ENCODE results near the gene TUBA3D. TPM values are rescaled to one million over a fixed set of nuclear protein-coding genes. Genes with fewer than 3 reads are reported as not detected.
"Not testable (repeated sequence)": the region's sequence is repeated elsewhere in the genome, so short reads cannot be mapped to it uniquely, and the experiment has no call there.

The TUBA3D gene
- total RNA-seq, 2 experiments from 2014 or later, result not detected

- Histone ChIP-seq H3K4me3 (ENCODE audit: low read length) (no peak overlapping the region), H3K4me1 (ENCODE audit: insufficient read depth, low read length) (no peaks in the 10 kb centered on the region), H3K27me3 (ENCODE audit: control insufficient read depth in 1 of 2, insufficient read depth in 2 of 2, low read length in 2 of 2) (no peaks in the 10 kb centered on the region), H3K36me3 (ENCODE audit: insufficient read depth, low read length) (peaks cover 27% of the 10 kb centered on the region), H3K27ac (ENCODE audit: low read depth in 1 of 2, low read length in 2 of 2) (no peak overlapping the region), H3K9me3 (ENCODE audit: control insufficient read depth in 1 of 2, insufficient read depth in 1 of 2, low read length in 2 of 2) (no peaks in the 10 kb centered on the region)
- POLR2A ChIA-PET, result no interaction called here
- DNase-seq (no peak), ATAC-seq (ENCODE audit: poor library complexity) (no peak)
- Mint-ChIP-seq H3K27me3 (no peaks in the 10 kb centered on the region), H3K27ac (no peak overlapping the region), H3K36me3 (ENCODE audit: low read depth) (peaks cover 62% of the 10 kb centered on the region), H3K9me3 (no peaks in the 10 kb centered on the region), H3K4me3 (no peak overlapping the region), H3K4me1 (ENCODE audit: low read depth) (no peaks in the 10 kb centered on the region)
- no peak for TF ChIP-seq CTCF (IDR thresholded peaks at IDR 0.05)
- CTCF ChIA-PET, result no interaction called here
- intact Hi-C loops (cut with DNase I, micrococcal nuclease), result no loop called here
Measured at GRCh38 chr2:131516011-131516410, 40.1 kb downstream of the TUBA3D start.

- H3K27me3 ChIP-seq (ENCODE audit: control insufficient read depth in 1 of 2, insufficient read depth in 2 of 2, low read length in 2 of 2); H3K4me3 Mint-ChIP-seq; H3K9me3 ChIP-seq (ENCODE audit: control insufficient read depth in 1 of 2, insufficient read depth in 1 of 2, low read length in 2 of 2); H3K9me3 Mint-ChIP-seq; H3K27me3 Mint-ChIP-seq; H3K4me1 Mint-ChIP-seq (ENCODE audit: low read depth); H3K4me1 ChIP-seq (ENCODE audit: insufficient read depth, low read length); ATAC-seq (ENCODE audit: poor library complexity); H3K4me3 ChIP-seq (ENCODE audit: low read length); H3K27ac ChIP-seq (ENCODE audit: low read depth in 1 of 2, low read length in 2 of 2); H3K27ac Mint-ChIP-seq; CTCF ChIA-PET; intact Hi-C loops (cut with DNase I, micrococcal nuclease); DNase-seq; POLR2A ChIA-PET: not testable (repeated sequence)
- peaks cover 56% of the 10 kb centered on the region for H3K36me3 Mint-ChIP-seq (ENCODE audit: low read depth)
- H3K36me3 ChIP-seq (ENCODE audit: insufficient read depth, low read length), result peaks cover 27% of the 10 kb centered on the region
Measured at GRCh38 chr2:131516621-131517020, 40.7 kb downstream of the TUBA3D start.

- peaks cover 24% of the 10 kb centered on the region for H3K36me3 ChIP-seq (ENCODE audit: insufficient read depth, low read length)
- POLR2A ChIA-PET, result no interaction called here
- no peaks in the 10 kb centered on the region for H3K9me3 Mint-ChIP-seq
Measured at GRCh38 chr2:131517106-131517831, 41.4 kb downstream of the TUBA3D start.

GRCh38 chr2:131517856-131518255, 41.9 kb downstream of the TUBA3D start:
- H3K27me3 ChIP-seq (ENCODE audit: control insufficient read depth in 1 of 2, insufficient read depth in 2 of 2, low read length in 2 of 2); H3K9me3 Mint-ChIP-seq; H3K27me3 Mint-ChIP-seq; POLR2A ChIA-PET; H3K4me3 ChIP-seq (ENCODE audit: low read length); DNase-seq; intact Hi-C loops (cut with DNase I, micrococcal nuclease); CTCF ChIA-PET; H3K4me1 Mint-ChIP-seq (ENCODE audit: low read depth); H3K27ac Mint-ChIP-seq; H3K4me1 ChIP-seq (ENCODE audit: insufficient read depth, low read length); ATAC-seq (ENCODE audit: poor library complexity); H3K27ac ChIP-seq (ENCODE audit: low read depth in 1 of 2, low read length in 2 of 2); H3K9me3 ChIP-seq (ENCODE audit: control insufficient read depth in 1 of 2, insufficient read depth in 1 of 2, low read length in 2 of 2); H3K4me3 Mint-ChIP-seq: not testable (repeated sequence)
- peaks cover 24% of the 10 kb centered on the region for H3K36me3 ChIP-seq (ENCODE audit: insufficient read depth, low read length)
- H3K36me3 Mint-ChIP-seq (ENCODE audit: low read depth), result peaks cover 47% of the 10 kb centered on the region

More at GRCh38 chr2:131517106-131517831, 41.4 kb downstream of the TUBA3D start:
- intact Hi-C loops (cut with DNase I, micrococcal nuclease), result no loop called here
- H3K4me3 ChIP-seq (ENCODE audit: low read length), result no peak overlapping the region
- ATAC-seq (ENCODE audit: poor library complexity), result no peak
- no peak for TF ChIP-seq CTCF (IDR thresholded peaks at IDR 0.05)
- no peaks in the 10 kb centered on the region for H3K4me1 ChIP-seq (ENCODE audit: insufficient read depth, low read length)
- no peaks in the 10 kb centered on the region for H3K9me3 ChIP-seq (ENCODE audit: control insufficient read depth in 1 of 2, insufficient read depth in 1 of 2, low read length in 2 of 2)
- H3K27me3 ChIP-seq (ENCODE audit: control insufficient read depth in 1 of 2, insufficient read depth in 2 of 2, low read length in 2 of 2), result no peaks in the 10 kb centered on the region
- DNase-seq, result no peak
- H3K27me3 Mint-ChIP-seq, result no peaks in the 10 kb centered on the region
- H3K27ac Mint-ChIP-seq, result no peak overlapping the region
- H3K4me1 Mint-ChIP-seq (ENCODE audit: low read depth), result no peaks in the 10 kb centered on the region
- H3K4me3 Mint-ChIP-seq, result no peak overlapping the region
- CTCF ChIA-PET, result no interaction called here
- peaks cover 52% of the 10 kb centered on the region for H3K36me3 Mint-ChIP-seq (ENCODE audit: low read depth)
- H3K27ac ChIP-seq (ENCODE audit: low read depth in 1 of 2, low read length in 2 of 2), result no peak overlapping the region

GRCh38 chr2:131518531-131518930, 42.6 kb downstream of the TUBA3D start:
- DNase-seq; H3K9me3 Mint-ChIP-seq; intact Hi-C loops (cut with DNase I, micrococcal nuclease); ATAC-seq (ENCODE audit: poor library complexity); CTCF ChIA-PET; H3K4me1 Mint-ChIP-seq (ENCODE audit: low read depth); H3K27me3 Mint-ChIP-seq; H3K4me3 Mint-ChIP-seq; H3K27ac Mint-ChIP-seq; H3K27ac ChIP-seq (ENCODE audit: low read depth in 1 of 2, low read length in 2 of 2); H3K4me1 ChIP-seq (ENCODE audit: insufficient read depth, low read length); H3K4me3 ChIP-seq (ENCODE audit: low read length); H3K9me3 ChIP-seq (ENCODE audit: control insufficient read depth in 1 of 2, insufficient read depth in 1 of 2, low read length in 2 of 2); POLR2A ChIA-PET; H3K27me3 ChIP-seq (ENCODE audit: control insufficient read depth in 1 of 2, insufficient read depth in 2 of 2, low read length in 2 of 2): not testable (repeated sequence)
- peaks cover 40% of the 10 kb centered on the region for H3K36me3 Mint-ChIP-seq (ENCODE audit: low read depth)
- peaks cover 24% of the 10 kb centered on the region for H3K36me3 ChIP-seq (ENCODE audit: insufficient read depth, low read length)
